HEK293T (cell line): ENCODE results near the gene LMF1.

Experiments
- ARNT ChIP-seq: fragments of 450-650 bp; IDR thresholded peaks from 2 replicates; pipeline ENCODE4 v1.6.1; 2017; ENCODE audit warnings: mild to moderate bottlenecking
- BHLHE40 ChIP-seq: fragments of 450-650 bp; IDR thresholded peaks from 2 replicates; pipeline ENCODE4 v1.6.1; 2016; ENCODE audit warnings: mild to moderate bottlenecking, moderate library complexity, borderline replicate concordance
- ELF4 ChIP-seq: fragments of 450-650 bp; IDR thresholded peaks from 2 replicates; pipeline ENCODE4 v1.6.1; 2017; ENCODE audit warnings: antibody characterized with exemption
- FOXK2 ChIP-seq: fragments of 450-650 bp; IDR thresholded peaks from 2 replicates; pipeline ENCODE4 v1.6.1; 2016; ENCODE audit warnings: mild to moderate bottlenecking
- FOXM1 ChIP-seq: fragments of 450-650 bp; IDR thresholded peaks from 2 replicates; pipeline ENCODE4 v1.6.1; 2017; ENCODE audit warnings: mild to moderate bottlenecking, borderline replicate concordance
- HDGF ChIP-seq: fragments of 450-650 bp; IDR thresholded peaks from 2 replicates; pipeline ENCODE4 v1.6.1; 2017; ENCODE audit warnings: antibody characterized with exemption, borderline replicate concordance
- LEF1 ChIP-seq: fragments of 450-650 bp; IDR thresholded peaks from 2 replicates; pipeline ENCODE4 v1.6.1; 2017; ENCODE audit warnings: mild to moderate bottlenecking, borderline replicate concordance
- PKNOX1 ChIP-seq: fragments of 450-650 bp; IDR thresholded peaks from 2 replicates; pipeline ENCODE4 v1.6.1; 2016
- SP1 ChIP-seq: fragments of 450-650 bp; IDR thresholded peaks from 2 replicates; pipeline ENCODE4 v1.6.1; 2017
- SUZ12 ChIP-seq: fragments of 450-650 bp; IDR thresholded peaks from 2 replicates; pipeline ENCODE4 v1.6.1; 2016; ENCODE audit warnings: mild to moderate bottlenecking
- TARDBP ChIP-seq: fragments of 450-650 bp; IDR thresholded peaks from 2 replicates; pipeline ENCODE4 v1.6.1; 2016
- ZNF384 ChIP-seq: fragments of 450-650 bp; IDR thresholded peaks from 2 replicates; pipeline ENCODE4 v1.6.1; 2016

- TF ChIP-seq ELF4 (no peak), BHLHE40 (no peak), HDGF (no peak), ZNF384 (no peak), ARNT (no peak), TARDBP (no peak), FOXK2 (no peak), SUZ12 (no peak), PKNOX1 (no peak), FOXM1 (no peak), SP1 (no peak), LEF1 (no peak)
These were observed 87.4 kb downstream of the LMF1 start for GRCh38 chr16:883340-883739.
